Measurements from ENCODE around the gene GPC5.
"Not testable (repeated sequence)": the region's sequence is repeated elsewhere in the genome, so short reads cannot be mapped to it uniquely, and the experiment has no call there.

GPC5 gene

GRCh38 chr13:91648012-91648411, 249.6 kb downstream of the GPC5 start:
- no peak for DNase-seq (ENCODE audit: low read depth in 2 of 2)

- no peak for DNase-seq (ENCODE audit: low read depth in 2 of 2)
Observed at GRCh38 chr13:91649456-91649855, 251.0 kb downstream of the GPC5 start.

GRCh38 chr13:91652404-91653301, 254.2 kb downstream of the GPC5 start:
- no peak for DNase-seq (ENCODE audit: low read depth in 2 of 2)

GRCh38 chr13:91655731-91656130, 257.3 kb downstream of the GPC5 start:
- no peak for DNase-seq (ENCODE audit: low read depth in 2 of 2)

GRCh38 chr13:91657283-91657682, 258.9 kb downstream of the GPC5 start:
- DNase-seq (ENCODE audit: low read depth in 2 of 2): no peak

- DNase-seq (ENCODE audit: low read depth in 2 of 2): no peak
Observed at GRCh38 chr13:91659256-91660075, 261.0 kb downstream of the GPC5 start.

GRCh38 chr13:91660076-91660415, 261.6 kb downstream of the GPC5 start:
- DNase-seq (ENCODE audit: low read depth in 2 of 2): no peak

- no peak for DNase-seq (ENCODE audit: low read depth in 2 of 2)
Observed at GRCh38 chr13:91661692-91662490, 263.5 kb downstream of the GPC5 start.

- no peak for DNase-seq (ENCODE audit: low read depth in 2 of 2)
Observed at GRCh38 chr13:91664039-91664438, 265.6 kb downstream of the GPC5 start.

- no peak for DNase-seq (ENCODE audit: low read depth in 2 of 2)
Observed at GRCh38 chr13:91667486-91667885, 269.1 kb downstream of the GPC5 start.

- DNase-seq (ENCODE audit: low read depth in 2 of 2): peak; percentile 48 to 51
Observed at GRCh38 chr13:91668866-91669495, 270.6 kb downstream of the GPC5 start.

GRCh38 chr13:91674347-91674746, 275.9 kb downstream of the GPC5 start:
- DNase-seq (ENCODE audit: low read depth in 2 of 2): not testable (repeated sequence)

- DNase-seq (ENCODE audit: low read depth in 2 of 2): no peak
Observed at GRCh38 chr13:91684746-91685145, 286.3 kb downstream of the GPC5 start.

- DNase-seq (ENCODE audit: low read depth in 2 of 2): no peak
Observed at GRCh38 chr13:91690944-91691343, 292.5 kb downstream of the GPC5 start.

- no peak for DNase-seq (ENCODE audit: low read depth in 2 of 2)
Observed at GRCh38 chr13:91693466-91693865, 295.0 kb downstream of the GPC5 start.

- DNase-seq (ENCODE audit: low read depth in 2 of 2): no peak
Observed at GRCh38 chr13:91698308-91698707, 299.9 kb downstream of the GPC5 start.

- no peak for DNase-seq (ENCODE audit: low read depth in 2 of 2)
Observed at GRCh38 chr13:91698767-91699166, 300.3 kb downstream of the GPC5 start.

GRCh38 chr13:91699863-91700262, 301.4 kb downstream of the GPC5 start:
- no peak for DNase-seq (ENCODE audit: low read depth in 2 of 2)

GRCh38 chr13:91701975-91702374, 303.6 kb downstream of the GPC5 start:
- DNase-seq (ENCODE audit: low read depth in 2 of 2): no peak

GRCh38 chr13:91702411-91702810, 304.0 kb downstream of the GPC5 start:
- DNase-seq (ENCODE audit: low read depth in 2 of 2): no peak

GRCh38 chr13:91704398-91704797, 306.0 kb downstream of the GPC5 start:
- no peak for DNase-seq (ENCODE audit: low read depth in 2 of 2)

- no peak for DNase-seq (ENCODE audit: low read depth in 2 of 2)
Observed at GRCh38 chr13:91708558-91708957, 310.1 kb downstream of the GPC5 start.

All from fibroblast of skin of left biceps (primary cell).